Breast epithelium (tissue), 3 donors: ENCODE data around the gene IL13.

ENCODE experiments used
- CTCF ChIP-seq, 3 donors: fragments of 450-650 bp; IDR thresholded peaks; one replicate each; pipeline ENCODE4 v1.5.1; 2016 to 2017; ENCODE audit warnings: antibody characterized with exemption in 3 of 3, mild to moderate bottlenecking in 3 of 3, moderate library complexity in 3 of 3
- POLR2A ChIP-seq: fragments of 450-650 bp; IDR thresholded peaks from one replicate; pipeline ENCODE4 v1.6.1; 2016; ENCODE audit warnings: antibody characterized with exemption, mild to moderate bottlenecking, moderate library complexity
- POLR2AphosphoS5 ChIP-seq, 3 donors: sonication (generic); formaldehyde crosslinking; IDR thresholded peaks; one replicate each; pipeline ENCODE4 v1.6.1; 2017; ENCODE audit warnings: antibody characterized with exemption in 3 of 3

GRCh38 chr5:132686193-132686592 lies 28.2 kb downstream of the IL13 start:
- TF ChIP-seq CTCF (IDR thresholded peaks at IDR 0.05) (no peak), POLR2A (no peak), POLR2AphosphoS5 (IDR thresholded peaks at IDR 0.05) (no peak)
